ENCODE measurements around the gene HS6ST1. TPM values are rescaled to one million over a fixed set of nuclear protein-coding genes. Genes with fewer than 3 reads are reported as not detected.

HS6ST1 gene
- total and polyA plus RNA-seq, 4 donors: 17.9 to 31.9 (median 25.4) TPM

GRCh38 chr2:128280901-128281321, 37.8 kb downstream of the HS6ST1 start (continued):
- TF ChIP-seq, protein P1, sequence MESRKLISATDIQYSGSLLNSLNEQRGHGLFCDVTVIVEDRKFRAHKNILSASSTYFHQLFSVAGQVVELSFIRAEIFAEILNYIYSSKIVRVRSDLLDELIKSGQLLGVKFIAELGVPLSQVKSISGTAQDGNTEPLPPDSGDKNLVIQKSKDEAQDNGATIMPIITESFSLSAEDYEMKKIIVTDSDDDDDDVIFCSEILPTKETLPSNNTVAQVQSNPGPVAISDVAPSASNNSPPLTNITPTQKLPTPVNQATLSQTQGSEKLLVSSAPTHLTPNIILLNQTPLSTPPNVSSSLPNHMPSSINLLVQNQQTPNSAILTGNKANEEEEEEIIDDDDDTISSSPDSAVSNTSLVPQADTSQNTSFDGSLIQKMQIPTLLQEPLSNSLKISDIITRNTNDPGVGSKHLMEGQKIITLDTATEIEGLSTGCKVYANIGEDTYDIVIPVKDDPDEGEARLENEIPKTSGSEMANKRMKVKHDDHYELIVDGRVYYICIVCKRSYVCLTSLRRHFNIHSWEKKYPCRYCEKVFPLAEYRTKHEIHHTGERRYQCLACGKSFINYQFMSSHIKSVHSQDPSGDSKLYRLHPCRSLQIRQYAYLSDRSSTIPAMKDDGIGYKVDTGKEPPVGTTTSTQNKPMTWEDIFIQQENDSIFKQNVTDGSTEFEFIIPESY (IDR thresholded peaks at IDR 0.05): no peak
- TF ChIP-seq, protein P2, sequence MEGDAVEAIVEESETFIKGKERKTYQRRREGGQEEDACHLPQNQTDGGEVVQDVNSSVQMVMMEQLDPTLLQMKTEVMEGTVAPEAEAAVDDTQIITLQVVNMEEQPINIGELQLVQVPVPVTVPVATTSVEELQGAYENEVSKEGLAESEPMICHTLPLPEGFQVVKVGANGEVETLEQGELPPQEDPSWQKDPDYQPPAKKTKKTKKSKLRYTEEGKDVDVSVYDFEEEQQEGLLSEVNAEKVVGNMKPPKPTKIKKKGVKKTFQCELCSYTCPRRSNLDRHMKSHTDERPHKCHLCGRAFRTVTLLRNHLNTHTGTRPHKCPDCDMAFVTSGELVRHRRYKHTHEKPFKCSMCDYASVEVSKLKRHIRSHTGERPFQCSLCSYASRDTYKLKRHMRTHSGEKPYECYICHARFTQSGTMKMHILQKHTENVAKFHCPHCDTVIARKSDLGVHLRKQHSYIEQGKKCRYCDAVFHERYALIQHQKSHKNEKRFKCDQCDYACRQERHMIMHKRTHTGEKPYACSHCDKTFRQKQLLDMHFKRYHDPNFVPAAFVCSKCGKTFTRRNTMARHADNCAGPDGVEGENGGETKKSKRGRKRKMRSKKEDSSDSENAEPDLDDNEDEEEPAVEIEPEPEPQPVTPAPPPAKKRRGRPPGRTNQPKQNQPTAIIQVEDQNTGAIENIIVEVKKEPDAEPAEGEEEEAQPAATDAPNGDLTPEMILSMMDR (IDR thresholded peaks at IDR 0.05; ENCODE audit: low read depth, low read length, missing input control): no peak
- no peak for TF ChIP-seq TAF1 (conservative IDR thresholded peaks at IDR 0.05)

DNA sequence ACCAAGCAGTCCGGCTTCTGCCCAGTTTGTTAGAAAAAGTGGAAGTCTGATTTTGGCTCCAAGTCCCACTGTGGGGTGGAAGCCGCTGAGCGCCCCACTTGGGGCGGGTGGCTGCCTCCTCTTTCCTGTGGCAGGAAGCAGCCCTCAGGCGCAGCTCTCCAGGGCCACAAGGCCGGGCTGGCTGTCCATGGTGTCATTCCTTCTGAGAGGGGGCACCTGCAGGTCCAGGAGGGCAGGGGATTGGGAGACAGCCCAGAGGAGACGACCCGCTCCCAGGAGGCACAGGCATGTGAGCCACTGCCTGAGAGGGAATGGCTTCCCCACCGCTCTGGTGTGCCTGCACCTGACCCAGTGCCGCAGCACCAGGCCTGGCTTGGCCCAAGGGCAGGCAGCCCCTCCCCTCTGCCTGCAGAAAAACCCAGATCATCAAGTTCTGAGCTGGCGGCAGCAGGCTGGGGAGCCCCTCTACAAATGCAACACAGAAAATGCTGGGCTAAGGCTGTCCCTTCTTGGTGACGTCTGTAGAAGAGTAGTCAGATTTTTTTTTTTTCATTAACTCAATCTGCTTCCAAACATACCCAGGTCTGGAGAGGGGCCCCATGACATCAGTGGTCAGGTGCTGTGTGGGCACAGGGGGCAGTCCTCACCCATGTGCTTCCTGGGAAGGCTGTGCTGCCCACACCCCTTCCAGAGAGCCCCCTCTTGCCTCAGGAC, 38.4 kb downstream of the HS6ST1 start:
- Histone ChIP-seq H3K36me3 (ENCODE audit: control insufficient read depth in 4 of 4, insufficient read depth in 3 of 4, low read depth in 1 of 4, low read length in 3 of 4) (peaks cover 0 to 4% (median 3%) of the 10 kb centered on the region in 4 donors), H3K4me3 (ENCODE audit: low read depth in 1 of 3, low read length in 3 of 3) (no peak overlapping the region), H3K27ac (ENCODE audit: low read depth in 1 of 2, low read length in 2 of 2) (no peak overlapping the region), H3K9ac (ENCODE audit: low read depth in 1 of 2, low read length in 2 of 2) (no peak overlapping the region), H3K27me3 (ENCODE audit: control insufficient read depth in 4 of 4, insufficient read depth in 4 of 4, low read length in 3 of 4) (no peaks in the 10 kb centered on the region), H3K4me1 (ENCODE audit: control insufficient read depth in 4 of 4, insufficient read depth in 4 of 4, low read length in 3 of 4) (peaks cover 23 to 53% (median 45%) of the 10 kb centered on the region in 4 donors), H3K9me3 (ENCODE audit: control insufficient read depth in 4 of 4, low read length in 3 of 4) (no peaks in the 10 kb centered on the region)
- DNase-seq (ENCODE audit: low spot score): no peak
- 73% methylated on average over 12 of the region's 12 CpGs for WGBS
- TF ChIP-seq GABPA (IDR thresholded peaks at IDR 0.05 in 1 of 2, conservative IDR thresholded peaks at IDR 0.05 in 1 of 2): no peak
- TF ChIP-seq JUND (IDR thresholded peaks at IDR 0.05): no peak
- TF ChIP-seq YY1 (IDR thresholded peaks at IDR 0.05): no peak
- TF ChIP-seq, protein P2 (IDR thresholded peaks at IDR 0.05; ENCODE audit: low read depth, low read length, missing input control): no peak
- no peak for TF ChIP-seq HNF4G (IDR thresholded peaks at IDR 0.05)
- TF ChIP-seq EGR1 (IDR thresholded peaks at IDR 0.05; ENCODE audit: low read depth in 2 of 2): no peak
- no peak for TF ChIP-seq RAD21 (IDR thresholded peaks at IDR 0.05)
- TF ChIP-seq, protein P3, sequence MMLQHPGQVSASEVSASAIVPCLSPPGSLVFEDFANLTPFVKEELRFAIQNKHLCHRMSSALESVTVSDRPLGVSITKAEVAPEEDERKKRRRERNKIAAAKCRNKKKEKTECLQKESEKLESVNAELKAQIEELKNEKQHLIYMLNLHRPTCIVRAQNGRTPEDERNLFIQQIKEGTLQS (IDR thresholded peaks at IDR 0.05): no peak
- TF ChIP-seq SP1 (IDR thresholded peaks at IDR 0.05): no peak
- TF ChIP-seq, protein P1 (IDR thresholded peaks at IDR 0.05): no peak
- TF ChIP-seq FOXA1 (IDR thresholded peaks at IDR 0.05): no peak
- TF ChIP-seq, protein P4, sequence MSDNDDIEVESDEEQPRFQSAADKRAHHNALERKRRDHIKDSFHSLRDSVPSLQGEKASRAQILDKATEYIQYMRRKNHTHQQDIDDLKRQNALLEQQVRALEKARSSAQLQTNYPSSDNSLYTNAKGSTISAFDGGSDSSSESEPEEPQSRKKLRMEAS (IDR thresholded peaks at IDR 0.05): no peak
- TF ChIP-seq TAF1 (conservative IDR thresholded peaks at IDR 0.05): no peak
- TF ChIP-seq FOXA2 (IDR thresholded peaks at IDR 0.05): no peak
- no peak for TF ChIP-seq NR2F2 (IDR thresholded peaks at IDR 0.05)
